GM19397 (cell line): ENCODE results near the gene CMPK2.
"Not testable (repeated sequence)": the region's sequence is repeated elsewhere in the genome, so short reads cannot be mapped to it uniquely, and the experiment has no call there.

Source experiments
- ATAC-seq: cut with Tn5 transposase; IDR thresholded peaks from one replicate; pipeline ENCODE4 v1.9.1; 2021; ENCODE audit warnings: mild to moderate bottlenecking, moderate library complexity; ENCODE audit not compliant: unreplicated experiment

CMPK2 gene

DNA sequence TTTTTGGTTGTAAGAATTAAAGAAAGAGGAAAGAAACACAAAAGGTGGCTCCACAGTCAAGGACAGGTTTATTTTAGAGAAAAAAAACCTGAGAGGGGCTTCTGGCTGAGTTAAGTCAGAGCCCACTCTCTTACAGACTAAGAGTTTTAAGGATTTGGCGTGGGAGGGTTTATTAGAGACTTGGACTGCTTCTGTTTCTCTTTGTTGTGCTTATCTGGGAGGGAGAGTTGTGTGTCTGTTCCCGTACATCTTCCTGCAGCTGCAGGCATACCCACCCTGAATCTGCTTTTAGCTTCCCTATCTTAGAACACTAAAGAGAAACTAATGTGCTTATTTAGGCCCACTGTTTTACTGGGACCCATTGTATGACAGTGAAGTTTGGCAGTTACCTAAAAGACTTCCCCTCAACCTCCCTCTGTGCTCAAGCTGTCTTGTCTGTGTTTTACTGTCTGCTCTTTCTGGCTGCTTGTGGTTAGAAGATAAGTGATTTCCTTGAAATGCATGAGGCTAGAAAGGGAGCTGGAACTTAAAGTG is 14.6 kb upstream of the CMPK2 start:
- ATAC-seq, result no peak

DNA sequence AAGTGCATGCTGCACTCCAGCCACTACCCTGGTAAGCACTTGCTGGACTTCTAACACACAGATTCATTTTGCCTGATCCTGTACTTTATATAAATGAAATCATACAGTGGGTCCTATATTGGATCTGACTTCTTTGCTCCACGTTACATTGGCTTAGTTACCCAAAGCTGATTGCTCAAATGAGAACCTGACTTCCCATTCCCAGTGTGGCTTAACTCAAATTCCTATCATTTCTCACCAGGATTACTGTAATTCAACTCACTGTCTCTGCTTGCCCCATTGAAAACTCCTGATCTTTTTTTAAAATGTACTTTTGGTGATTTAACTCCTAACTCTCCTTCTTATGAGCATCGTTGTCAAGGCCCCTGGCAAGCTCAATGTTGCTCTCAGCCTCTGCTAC is 13.3 kb upstream of the CMPK2 start:
- no peak for ATAC-seq

DNA sequence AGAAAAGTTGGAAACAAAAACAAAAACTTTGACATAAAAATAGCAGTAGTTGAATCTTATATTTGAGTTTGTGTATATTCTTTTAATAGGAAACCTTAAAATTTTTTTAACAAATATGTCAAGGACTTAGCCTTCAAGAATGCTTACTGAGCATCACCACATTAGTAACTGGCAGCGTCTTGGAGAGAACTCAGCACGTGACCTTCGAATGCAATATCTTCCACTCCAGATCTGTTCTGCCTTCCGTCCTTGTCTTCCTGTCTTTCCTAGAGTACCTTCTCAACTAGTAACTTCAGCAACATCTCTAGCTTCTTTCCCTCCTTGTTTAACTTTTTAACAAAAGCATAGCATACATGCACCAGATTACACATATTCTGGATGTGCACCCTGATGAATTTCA is 12.8 kb upstream of the CMPK2 start:
- ATAC-seq, result no peak

DNA sequence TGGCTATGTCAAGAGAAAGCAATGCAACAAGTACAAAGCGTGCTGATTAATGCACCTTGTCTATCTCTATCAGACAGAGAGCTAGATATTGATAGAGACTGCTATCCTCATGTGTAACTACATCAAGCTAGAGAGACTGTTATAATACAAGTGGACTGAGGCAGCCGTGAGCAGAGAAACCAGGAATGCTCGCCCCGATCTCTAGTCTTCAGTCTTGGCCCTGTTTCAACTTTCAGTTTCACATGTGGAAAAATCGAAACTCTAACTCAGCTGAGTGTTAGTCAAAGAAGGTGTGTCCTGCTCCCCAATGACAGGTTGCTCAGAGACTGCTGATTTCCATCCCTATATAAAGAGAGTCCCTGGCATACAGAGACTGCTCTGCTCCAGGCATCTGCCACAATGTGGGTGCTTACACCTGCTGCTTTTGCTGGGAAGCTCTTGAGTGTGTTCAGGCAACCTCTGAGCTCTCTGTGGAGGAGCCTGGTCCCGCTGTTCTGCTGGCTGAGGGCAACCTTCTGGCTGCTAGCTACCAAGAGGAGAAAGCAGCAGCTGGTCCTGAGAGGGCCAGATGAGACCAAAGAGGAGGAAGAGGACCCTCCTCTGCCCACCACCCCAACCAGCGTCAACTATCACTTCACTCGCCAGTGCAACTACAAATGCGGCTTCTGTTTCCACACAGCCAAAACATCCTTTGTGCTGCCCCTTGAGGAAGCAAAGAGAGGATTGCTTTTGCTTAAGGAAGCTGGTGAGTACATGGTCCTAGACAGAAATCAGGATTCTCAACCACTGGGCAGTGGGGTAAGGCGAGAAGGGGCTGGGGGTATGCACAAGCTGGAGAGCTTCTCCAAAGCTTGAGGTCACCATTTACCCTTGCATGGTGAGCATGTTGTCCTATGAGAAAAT is 11.9 kb upstream of the CMPK2 start, which contains the start of gene RSAD2:
RSAD2 (plus strand) TSS at position 376 of the 903 bp plus-strand sequence; CDS start at position 400, 24 bp downstream.
- peak; percentile 67 for ATAC-seq

DNA sequence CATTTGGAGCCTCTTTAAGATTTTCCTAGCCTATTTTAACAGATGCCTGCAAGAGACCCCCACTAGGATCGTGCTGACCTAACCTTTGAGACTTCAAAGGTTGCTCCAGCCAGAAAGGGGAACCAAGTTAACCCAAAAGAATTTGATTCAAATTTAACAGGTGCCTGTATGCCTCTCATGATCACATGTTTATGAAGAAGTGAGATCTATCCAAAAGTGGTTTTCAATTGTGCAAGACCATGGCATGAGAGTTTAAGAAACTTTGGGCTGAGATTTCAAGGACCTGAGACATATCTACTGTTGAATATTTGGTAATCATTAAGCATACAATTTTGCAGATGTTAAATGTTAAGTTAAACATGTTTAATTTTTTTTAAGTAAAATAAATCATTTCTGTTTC is 10.6 kb upstream of the CMPK2 start:
- ATAC-seq, result no peak

DNA sequence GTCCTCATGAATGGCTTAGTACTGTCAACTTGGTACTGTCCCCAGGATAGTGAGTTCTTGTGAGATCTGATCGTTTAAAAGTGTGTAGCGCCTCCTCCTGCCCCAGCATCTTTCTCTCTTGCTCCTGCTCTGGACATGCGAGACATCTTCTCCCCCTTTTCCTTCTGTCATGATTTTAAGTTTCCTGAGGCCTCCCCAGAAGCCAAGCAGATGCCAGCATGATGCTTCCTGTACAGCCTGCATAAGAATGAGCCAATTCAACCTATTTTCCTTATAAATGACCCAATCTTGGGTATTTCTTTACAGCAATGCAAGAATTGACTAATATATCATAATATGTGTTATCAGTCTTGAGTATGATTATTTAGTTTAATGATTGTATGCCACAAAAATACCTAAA is 8.3 kb upstream of the CMPK2 start:
- ATAC-seq, result no peak

DNA sequence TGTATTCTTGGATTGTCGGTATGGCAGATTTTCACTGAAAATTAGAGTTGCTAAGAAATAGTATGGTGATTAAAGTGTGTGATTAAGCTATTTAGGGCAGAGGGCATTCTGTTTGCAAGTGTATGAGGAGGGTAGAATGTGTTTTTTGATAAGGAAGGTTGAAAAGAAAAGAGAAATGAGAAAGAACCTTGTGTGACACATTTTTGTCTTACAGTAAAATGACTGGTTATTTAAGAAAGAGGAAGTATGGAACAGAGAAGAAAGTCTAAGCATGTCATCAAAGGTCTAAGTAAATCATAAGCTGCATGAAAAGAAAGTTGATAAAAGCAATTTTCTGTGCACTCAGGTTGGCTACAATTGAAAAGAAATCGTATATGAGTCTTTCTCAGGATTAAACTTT is 6.7 kb upstream of the CMPK2 start:
- ATAC-seq, result no peak

DNA sequence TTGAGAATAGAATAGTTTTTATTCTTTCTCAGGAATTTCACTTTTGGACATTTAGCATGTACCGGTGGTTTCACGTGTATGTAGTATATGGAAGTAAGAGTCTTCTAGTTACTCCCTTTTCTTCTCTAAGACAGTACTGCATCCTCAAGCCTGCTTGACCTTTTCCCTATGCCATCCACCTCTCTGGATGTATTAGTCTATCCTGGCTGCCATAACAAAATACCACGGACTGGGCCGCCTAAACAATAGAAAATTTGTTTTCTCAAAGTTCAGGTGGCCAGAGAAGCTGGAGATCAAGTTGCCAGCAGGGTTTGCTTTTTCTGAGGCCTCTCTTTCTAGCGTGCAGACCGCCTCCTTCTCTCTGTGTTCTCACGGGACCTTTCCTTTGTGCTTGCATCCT is 1.3 kb upstream of the CMPK2 start:
- no peak for ATAC-seq

DNA sequence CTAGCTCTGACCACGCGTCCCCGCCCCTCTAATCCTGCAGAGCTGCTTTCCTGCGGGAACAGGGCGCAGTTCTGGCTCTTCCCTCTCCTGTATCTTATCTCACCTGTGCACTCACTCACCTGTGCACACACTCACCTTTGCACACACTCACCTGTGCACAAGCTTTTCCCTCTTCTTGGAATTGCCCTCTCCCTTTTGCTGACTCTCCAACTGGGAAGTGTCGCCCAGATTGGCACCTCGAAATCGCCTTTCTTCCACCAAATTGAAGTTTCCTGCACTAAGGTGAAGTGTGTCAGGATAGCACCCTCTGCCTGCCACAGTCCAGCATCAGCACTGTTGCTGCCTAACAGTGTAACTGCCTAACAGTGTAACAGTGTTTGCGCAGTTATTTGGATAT is 566 bp upstream of the CMPK2 start:
- peak; percentile 30 for ATAC-seq

DNA sequence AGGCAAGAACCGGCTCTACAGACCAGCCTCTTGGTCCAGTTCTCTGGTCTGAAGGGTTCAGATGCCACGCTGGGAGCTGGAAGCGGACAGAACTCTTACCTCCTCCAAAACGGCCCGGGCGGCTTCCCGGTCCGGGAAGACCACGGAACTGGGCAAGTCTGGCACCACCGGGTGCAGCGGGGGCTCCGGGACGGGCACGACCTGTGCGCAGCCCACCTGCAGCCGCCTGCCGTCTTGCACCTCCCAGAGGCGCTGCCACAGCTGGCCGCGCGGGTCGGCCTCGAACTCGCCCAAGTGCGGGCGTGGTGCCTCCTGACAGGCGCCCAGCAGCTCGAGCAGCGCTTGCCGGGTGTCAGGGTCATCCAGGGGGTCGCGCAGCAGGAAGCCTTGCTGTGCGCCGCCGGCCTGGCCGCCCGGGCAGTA is 773 bp downstream of the CMPK2 start:
- peak; percentile 28 for ATAC-seq

DNA sequence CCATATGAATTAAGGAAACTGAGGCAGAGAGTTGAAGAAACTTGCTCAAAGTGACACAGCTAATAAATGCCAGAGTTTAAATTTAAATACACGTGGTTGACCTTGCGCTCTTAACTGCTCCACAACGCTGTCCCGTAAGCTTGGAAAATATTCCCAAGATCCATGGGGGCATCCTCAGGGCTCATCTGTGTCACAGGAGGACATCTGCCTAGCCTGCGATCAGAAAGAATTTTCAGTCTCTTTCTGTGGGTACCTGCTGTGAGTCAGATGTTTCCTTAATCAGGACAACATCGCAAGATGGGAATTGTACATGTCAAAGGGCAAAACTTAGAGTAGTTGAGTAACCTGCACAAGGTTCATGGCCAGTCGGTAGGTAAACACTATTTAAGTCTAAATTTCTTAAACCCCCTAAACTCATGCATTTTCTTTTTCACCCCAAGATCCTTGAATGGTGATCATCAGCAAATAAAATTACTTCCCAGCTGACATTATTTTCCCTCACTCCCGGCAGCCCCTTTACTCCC is 1.4 kb downstream of the CMPK2 start:
- no peak for ATAC-seq

DNA sequence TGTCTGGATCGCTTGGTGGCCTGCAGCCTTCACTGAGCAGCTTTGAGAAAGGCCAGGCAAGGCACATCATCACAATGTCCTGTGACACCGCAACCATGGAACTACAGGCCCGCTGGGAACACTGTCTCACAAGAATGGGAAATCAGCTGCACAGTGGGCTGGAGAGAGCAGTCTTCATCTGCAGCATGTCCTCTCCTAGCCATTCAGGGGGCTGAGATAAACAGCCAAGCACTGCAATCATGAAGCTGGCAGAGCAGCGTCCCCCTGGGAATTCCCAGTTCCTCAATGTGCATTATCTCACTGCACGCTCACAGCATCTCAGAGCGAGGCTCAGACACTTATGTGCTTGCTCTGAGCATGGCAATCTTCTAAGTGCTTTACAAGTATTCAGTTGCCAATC is 1.9 kb downstream of the CMPK2 start:
- ATAC-seq, result no peak

DNA sequence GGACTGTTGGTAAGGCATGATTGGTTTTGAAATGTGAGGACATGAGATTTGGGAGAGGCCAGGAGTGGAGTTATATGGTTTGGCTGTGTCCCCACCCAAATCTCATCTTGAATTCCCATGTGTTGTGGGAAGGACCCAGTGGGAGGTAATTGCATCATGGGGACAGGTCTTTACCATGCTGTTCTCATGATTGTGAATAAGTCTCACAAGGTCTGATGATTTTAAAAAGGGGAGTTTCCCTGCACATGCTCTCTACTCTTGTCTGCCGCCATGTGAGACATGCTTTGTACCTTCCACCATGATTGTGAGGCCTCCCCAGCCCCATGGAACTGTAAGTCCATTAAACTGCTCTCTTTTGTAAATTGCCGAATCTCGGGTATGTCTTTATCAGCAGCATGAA is 5.4 kb downstream of the CMPK2 start:
- ATAC-seq, result no peak

DNA sequence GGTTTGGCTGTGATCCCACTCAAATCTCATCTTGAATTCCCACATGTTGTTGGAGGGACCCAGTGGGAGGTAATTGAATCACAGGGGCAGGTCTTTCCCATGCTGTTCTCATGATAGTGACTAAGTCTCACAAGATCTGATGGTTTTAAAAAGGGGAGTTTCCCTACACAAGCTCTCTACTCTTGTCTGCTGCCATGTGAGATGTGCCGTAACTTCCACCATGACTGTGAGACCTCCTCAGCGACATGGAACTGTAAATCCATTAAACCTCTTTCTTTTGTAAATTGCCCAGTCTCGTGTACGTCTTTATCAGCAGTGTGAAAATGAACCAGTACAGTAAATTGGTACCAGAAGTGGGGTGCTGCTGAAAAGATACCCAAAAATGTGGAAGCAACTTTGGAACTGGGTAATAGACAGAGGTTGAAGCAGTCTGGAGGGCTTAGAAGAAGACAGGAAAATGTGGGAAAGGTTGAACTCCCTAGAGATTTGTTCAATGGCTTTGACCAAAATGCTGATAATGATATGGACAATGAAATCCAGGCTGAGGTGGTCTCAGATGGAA is 7.2 kb downstream of the CMPK2 start:
- ATAC-seq, result not testable (repeated sequence)

DNA sequence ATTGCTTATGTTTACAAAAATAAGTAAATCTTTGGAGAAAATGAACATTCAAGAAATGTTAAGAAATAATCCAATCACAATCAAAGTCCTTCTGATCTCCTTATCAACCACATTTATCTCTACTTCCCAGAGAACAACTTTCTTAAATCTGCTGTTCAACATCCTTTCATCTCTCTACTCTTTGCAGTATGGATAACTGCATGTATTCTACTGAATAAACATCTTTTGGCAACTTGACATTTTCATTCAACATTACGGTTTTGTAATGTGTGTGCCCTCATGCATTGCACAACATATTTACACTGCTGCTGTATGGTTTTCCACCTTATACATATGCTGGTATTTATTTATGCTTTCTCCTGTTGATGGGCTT is 9.2 kb downstream of the CMPK2 start:
- no peak for ATAC-seq

DNA sequence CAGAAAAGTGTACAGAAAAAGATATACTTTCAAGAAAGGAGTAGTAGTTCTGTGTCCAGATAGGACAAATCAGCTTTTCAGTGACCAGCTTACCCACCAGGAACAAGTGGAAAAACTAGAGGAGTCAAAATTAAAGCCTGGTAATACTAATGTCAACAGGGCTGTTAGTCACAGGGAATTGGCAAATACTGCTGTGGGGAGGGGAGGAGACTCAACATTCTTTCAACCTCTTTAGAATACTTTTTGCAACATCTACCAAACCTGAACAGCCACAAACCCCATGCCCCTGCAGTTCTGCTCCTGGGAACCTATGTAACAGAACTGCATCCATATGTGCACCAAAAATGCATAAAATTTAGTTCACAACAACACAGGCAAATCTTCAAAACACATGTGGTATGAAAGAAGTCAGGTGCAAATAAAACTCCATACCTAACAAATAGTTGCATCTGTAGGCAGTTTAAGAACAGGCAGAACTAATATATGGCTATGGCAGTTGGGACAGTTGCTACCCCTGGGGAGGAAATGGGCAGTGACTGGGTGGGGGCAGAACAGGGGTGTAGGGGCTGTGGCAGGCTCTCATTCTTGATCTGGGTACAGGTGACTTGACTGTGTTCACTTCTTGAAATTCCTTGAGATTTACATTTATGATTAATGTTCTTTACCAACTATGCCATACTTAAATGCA is 9.7 kb downstream of the CMPK2 start:
- no peak for ATAC-seq

DNA sequence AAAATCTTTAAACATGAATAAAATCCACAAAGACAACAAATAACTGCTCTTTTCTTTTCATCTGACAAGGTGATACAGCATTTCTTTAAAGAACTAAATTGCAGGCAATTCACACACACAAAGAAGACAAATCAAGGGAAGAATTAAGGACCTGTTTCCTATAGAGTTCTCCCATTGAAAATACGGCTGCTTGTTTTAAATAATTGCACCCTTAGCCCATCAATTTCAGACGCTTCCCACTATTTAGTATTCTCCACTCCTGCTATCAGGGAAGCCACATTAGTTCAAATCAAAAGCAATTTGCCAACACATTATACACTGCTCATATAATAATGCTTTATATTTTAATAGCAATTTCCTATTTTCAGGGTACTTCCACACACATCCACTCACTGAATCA is 11.3 kb downstream of the CMPK2 start:
- no peak for ATAC-seq

DNA sequence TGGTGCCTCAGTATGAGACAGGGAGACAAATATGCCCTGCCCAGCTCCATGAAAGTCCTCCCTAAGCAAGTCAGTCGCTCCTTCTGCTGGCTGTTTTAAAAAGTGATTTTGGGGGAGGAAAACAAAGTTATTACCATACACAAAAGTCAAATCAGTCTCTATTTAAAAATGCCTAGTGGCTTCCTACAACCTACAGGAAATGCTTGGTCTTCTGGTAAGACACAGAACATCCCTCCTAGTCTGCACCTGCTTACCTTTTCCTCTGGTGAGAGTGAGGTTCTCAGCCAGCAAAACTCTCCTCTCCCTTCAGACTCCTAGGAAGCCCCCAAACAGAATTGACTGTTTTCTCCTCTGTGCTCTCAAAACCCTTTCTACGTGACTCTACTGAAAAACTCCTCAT is 13.5 kb downstream of the CMPK2 start:
- ATAC-seq, result no peak

DNA sequence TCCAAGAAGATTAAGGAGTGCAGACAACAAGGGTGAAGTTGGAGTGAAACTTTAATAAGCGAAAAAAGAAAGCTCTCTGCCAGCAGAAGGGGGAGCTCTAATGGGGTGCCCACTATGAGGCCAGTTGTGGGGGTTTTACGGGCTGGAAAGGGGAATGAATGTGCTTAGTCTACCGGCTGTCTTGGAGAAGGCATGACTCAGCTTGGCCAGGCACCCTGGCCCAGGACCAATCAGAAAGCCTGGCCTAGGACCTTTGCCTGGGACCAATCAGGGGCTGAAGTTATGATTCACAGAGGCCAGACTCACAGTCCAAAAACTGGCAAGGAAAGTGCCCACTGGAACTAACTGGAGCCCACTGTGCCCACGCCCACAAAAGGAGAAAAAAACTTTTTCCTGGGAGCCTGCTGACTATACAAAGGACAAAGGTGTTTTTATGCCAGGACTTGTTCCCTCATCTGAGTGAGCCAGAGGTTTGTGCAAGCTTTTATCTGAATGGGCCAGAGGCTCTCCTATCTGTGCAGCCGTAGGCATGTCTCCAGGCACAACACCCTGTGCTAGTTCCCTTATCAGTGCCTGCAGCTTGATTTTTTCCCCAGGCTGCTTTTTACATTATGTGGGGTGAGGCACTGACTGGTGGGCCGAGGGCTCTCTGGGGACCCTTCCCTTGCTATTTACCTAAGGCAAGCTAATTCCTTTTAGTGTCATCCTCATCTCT is 18.6 kb downstream of the CMPK2 start:
- no peak for ATAC-seq

DNA sequence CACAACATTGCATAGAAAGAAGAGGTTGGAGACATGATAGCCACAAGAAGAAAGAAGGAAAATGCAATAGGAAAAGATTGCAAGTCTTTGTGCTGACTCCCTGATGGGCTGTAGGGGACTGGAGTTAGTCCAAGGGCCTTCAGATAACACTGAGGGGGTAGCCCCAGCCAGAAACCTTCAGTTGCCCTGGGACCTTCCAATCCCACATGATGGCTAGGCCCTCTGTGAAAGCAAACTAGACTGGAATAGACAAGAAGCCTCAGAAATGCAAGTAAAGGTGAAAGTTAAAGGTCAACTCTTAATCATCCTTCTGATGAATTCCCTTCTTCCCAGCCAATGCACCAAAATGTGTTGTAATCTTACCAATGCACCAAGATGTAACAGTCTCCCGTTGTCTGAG is 19.2 kb downstream of the CMPK2 start:
- no peak for ATAC-seq

DNA sequence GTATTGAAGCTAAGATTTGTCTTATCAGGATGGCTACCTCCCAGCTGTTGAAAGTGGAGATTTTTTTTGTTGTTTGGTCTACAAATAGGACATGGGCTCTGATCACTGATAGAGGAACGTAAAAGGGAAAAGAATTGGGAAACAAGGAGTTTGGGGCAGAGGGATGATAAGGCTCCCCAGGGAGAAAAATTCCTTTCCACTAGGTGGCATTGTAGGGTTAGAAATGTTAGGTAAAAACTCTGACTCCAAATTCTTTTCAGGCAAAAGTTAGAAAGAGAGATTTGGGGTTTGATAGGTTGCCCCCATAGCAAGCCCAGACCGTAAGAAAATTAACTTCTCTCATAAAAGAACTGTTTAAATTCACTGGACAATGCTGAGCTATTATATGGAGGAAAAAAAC is 19.8 kb downstream of the CMPK2 start:
- ATAC-seq, result no peak
